Ureter (tissue), 1 donor: ENCODE results near the gene ALDH1L1. TPM values are rescaled to one million over a fixed set of nuclear protein-coding genes. Genes with fewer than 3 reads are reported as not detected.
A peak's percentile ranks its signal among the peaks of the same experiment; 100 is the strongest.

Source experiments
- DNase-seq: peaks from one replicate; pipeline ENCODE4 v3.0.0-alpha.2; 2020; ENCODE audit warnings: low spot score
- total RNA-seq: library from RNA; stranded (reverse); gene quantifications from one replicate; pipeline ENCODE4 v1.2.4, GENCODE V29; 2023
- donor health status: DM: yes; HTN: yes; CAD: no.

The ALDH1L1 gene
- total RNA-seq, 1 donor from 2014 or later, result 129 TPM

DNA sequence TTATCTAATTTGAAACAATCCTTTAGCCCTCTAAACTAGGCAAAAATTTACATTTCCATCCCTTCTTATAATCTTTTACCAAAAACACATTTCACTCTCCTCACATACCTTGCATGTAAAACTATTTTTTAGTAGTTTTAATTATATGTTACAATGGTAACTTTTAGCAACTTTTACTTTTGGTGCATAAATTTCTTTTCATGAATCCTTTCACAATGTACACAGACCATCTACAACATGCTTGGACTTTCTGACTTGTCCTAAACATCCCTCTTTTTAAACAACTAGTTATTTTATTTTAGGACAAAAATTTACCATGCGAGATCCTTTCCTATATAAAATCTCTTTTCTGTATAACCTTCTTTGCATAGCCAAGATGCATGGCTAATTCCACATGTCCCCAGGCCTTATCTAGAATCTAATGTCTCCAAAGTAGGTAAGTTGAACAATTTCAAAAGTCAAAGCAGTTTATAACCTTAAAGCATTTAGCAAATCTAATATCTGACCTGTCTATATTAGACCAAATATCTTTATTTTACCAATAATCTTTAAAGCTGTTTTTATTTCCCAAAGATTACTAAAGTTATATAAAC, 14.4 kb upstream of the ALDH1L1 start:
- no peak for DNase-seq

GRCh38 chr3:126191246-126191645, 10.9 kb upstream of the ALDH1L1 start:
- DNase-seq, result no peak

DNA sequence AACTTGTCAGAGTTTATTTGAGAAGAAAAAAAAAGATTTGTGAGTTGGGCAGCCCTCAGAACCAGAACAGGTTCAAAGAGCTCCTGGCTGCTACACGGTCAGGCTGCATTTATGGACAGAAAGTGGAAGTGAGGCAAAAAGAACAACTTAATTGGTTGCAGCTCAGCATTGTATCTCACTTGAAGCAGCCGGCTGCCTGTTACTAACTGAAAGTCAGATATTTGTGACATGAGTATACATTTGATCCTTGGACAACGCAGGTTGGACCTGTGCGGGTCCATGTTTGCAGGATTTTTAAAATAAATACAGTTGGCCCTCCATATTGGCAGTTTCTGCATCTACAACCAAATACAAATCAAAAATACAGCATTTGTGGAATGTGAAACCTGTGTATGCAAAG, 7.5 kb upstream of the ALDH1L1 start:
- DNase-seq, result no peak

- no peak for DNase-seq
These were observed 6.4 kb upstream of the ALDH1L1 start for GRCh38 chr3:126186749-126187148.

GRCh38 chr3:126186271-126186670, 5.9 kb upstream of the ALDH1L1 start:
- no peak for DNase-seq

GRCh38 chr3:126184465-126185000, 4.1 kb upstream of the ALDH1L1 start:
- no peak for DNase-seq

GRCh38 chr3:126181398-126181725, 976 bp upstream of the ALDH1L1 start:
- no peak for DNase-seq

DNA sequence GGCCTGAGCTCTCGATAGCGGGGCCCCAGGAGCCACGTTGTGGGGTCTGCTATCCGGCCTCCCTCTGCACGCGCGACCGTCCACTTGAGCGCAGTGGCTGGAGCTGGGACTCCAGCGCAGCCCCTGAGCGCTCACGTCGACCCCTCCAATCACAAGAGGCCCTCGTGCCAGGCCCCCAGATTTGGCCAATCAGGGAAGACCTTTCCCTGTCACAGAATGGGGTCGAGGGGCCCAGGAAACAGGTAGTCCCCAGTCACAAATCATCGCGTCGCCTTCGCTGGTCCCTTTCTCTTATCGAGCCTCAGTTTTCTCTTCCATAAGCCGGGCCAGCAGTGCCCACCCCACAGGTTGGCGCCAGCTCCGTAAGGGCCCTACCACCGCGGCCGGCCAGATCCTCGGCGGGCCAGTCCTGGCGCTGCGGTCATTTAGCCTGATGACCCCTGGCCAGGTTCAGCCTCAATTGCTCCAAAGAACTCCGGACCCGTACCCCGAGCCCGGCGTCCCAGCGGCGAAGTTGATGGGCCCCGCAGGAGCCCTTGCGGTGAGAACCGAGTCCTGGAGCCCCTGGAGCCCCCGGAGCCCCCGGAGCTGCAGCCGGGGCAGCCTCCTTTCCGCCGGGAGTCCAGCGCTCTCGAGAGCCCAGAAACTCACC, 435 bp downstream of the ALDH1L1 start:
- DNase-seq, result peak; percentile 85

- DNase-seq, result no peak
These were observed 10.2 kb downstream of the ALDH1L1 start for GRCh38 chr3:126170073-126170777.

GRCh38 chr3:126167566-126167965, 12.8 kb downstream of the ALDH1L1 start:
- no peak for DNase-seq

DNA sequence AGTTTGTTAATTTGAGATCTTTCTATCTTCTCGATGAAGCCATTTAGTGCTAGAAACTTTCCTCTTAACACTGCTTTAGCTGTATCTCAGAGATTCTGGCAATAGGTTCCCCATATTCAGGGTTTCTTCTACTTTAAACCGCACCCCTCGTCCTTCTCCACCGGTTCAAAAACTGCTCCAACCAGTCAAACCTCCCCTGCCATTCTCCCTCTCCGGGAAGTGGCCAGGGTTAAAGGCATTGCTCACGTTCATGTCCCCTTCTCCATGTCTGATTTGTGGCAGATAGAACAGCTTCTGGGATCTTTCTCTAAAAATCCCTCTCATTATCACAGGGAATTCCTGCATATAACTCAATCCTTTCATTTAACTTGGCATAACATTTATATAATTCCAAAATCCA, 14.4 kb downstream of the ALDH1L1 start:
- DNase-seq, result no peak

- no peak for DNase-seq
These were observed 19.1 kb downstream of the ALDH1L1 start for GRCh38 chr3:126161309-126161708.

- DNase-seq, result no peak
These were observed 19.9 kb downstream of the ALDH1L1 start for GRCh38 chr3:126160243-126161210.

DNA sequence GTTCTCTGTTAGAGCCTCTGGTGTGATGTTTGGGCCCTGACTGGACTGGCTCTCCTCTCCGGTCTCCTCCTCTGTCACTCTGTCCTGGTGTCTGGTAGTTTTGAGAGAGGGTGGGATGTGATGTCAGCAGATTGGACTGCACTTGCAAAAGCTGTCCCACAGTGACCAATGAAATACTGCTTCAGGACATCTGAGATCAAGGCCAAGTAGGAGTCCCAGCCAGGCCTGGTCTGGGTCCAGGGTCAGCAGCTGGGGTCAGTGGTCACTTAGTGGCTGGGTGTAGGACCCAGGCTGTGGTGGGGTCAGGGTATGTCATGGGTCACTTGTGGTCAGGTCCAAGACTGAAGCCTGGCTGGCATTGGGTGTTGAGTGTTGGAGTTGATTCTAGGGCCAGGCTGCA, 20.9 kb downstream of the ALDH1L1 start:
- no peak for DNase-seq

DNA sequence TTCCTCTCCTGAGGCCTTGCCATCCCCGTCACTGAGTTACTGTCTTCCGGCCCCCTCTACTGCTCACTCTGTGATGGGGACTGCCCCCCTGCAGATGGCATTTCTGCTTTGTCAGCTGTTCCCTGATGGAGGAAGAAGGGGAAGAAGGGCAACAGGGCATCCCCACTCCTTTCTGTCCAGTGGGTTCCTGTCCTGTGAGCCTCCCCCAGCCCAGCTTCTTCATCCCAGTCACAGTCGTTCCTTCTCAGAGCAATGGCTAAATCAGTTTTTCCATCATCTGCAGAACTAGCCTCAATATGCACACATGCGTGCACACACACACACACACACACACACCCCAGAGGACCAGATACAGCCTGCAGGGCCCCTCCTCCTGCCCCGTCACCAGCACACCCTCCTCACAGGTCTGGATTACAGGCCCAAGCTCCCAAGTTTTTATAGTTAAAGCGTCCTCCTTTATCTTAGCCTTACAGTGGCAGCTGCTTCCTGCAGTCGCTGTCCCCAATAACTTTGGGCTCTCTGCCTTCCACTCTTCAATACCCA, 21.4 kb downstream of the ALDH1L1 start:
- no peak for DNase-seq

- no peak for DNase-seq
These were observed 22.1 kb downstream of the ALDH1L1 start for GRCh38 chr3:126158016-126158911.

- no peak for DNase-seq
These were observed 23.2 kb downstream of the ALDH1L1 start for GRCh38 chr3:126157083-126157768.

DNA sequence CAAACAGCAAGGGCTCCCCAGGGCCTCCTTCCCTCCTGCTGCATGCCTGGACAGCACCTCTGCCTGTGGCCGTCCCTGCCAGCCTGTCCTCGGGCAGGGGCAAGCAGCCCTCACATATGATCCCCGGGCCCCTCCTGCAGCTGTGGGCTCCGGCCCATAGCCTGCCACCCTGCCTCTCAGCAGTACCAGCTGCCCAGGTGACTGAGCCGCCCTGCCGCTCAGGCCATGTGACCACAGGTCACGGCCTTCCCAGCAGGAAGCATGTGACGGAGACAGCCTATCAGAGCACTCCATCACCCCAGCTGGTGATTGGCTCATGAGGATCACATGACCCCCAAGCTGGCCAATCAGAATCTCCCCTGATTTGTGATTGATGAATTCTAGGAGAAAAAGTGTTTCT, 23.9 kb downstream of the ALDH1L1 start:
- DNase-seq, result no peak

GRCh38 chr3:126155819-126156218, 24.6 kb downstream of the ALDH1L1 start:
- no peak for DNase-seq

GRCh38 chr3:126155280-126155640, 25.1 kb downstream of the ALDH1L1 start:
- DNase-seq, result no peak
